Fibroblast of skin of left biceps (primary cell): ENCODE results near the gene PHEX.
"Not testable (repeated sequence)": the region's sequence is repeated elsewhere in the genome, so short reads cannot be mapped to it uniquely, and the experiment has no call there.

Experiments used
- DNase-seq, 2 experiments: peaks; one replicate each; pipeline ENCODE4 v3.0.0-alpha.2; 2013; ENCODE audit warnings: low read depth in 2 of 2

Gene PHEX

DNA sequence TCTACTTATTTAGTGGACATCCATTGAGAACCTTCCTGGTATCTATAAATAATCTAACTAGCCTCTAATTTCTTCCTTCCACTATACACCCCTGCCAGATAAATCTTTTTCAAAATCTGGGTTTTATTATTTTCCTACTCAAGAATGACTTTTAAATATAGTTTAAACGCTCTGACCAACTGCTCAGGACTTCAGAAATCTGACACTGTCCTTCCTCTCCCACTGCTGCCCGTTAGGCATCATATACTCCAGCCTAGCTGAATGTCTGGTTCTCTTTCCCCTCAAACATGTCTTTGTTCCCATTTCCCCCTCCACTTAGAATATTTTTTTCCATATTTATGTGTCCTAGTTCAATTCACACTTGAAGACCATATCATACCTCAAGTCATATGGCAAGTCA is 205.4 kb downstream of the PHEX start:
- DNase-seq: no peak

DNA sequence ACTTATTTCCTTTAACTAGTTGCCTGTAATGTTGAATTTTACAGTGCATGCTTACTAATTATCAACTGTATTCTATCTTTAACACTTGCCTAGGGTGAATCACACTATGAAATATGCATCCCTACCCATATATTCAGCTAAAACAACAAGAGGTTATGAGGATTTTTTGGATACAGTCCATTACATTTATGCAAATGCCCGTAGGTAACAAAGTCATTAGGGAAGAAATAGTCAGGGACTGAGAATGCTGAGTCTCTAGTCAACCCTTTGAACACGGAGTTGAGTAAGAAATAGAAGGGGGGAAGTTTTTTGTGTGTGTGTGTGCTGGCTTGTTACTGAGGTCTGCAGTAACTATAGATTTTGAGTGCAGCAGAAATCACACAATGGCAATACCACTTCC is 214.5 kb downstream of the PHEX start:
- peak; percentile 36 to 48 for DNase-seq

DNA sequence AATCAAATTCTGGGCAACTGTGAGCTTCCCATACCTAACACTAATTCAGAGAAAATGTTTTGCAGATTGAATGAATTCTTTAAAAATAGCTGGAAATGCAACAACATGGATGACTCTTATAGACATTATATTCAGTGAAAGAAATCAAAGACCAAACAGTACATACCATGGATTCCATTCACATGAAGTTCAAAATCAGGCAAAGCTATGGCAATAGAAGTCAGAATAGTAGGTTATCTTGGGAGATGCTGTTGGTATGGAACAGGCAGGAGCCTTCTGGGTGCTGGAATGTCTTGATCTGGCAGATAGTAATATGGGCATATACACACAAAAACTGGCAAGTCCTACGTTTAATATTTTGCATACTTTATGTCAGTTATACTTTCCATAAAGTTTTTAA is 215.0 kb downstream of the PHEX start:
- DNase-seq: peak; percentile 18 to 34

DNA sequence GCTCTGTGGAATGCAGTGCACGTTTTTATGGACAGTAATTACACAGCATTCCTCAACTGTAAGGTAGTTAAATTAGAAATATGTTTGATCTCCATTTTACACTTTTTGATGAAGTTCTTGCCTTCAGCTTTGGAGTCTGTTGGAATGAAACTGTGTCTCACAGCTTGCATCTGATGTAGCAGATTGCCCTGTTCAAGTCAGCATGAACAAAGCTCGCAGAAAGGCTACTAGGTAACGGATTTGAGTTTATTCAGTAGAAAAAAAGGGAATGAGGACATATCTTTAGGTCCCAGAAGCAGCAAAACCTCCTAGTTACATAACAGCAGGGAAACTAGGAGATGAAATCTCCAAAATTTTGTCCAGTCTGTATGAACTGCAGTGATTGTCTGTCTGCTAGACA is 216.3 kb downstream of the PHEX start:
- DNase-seq: no peak

DNA sequence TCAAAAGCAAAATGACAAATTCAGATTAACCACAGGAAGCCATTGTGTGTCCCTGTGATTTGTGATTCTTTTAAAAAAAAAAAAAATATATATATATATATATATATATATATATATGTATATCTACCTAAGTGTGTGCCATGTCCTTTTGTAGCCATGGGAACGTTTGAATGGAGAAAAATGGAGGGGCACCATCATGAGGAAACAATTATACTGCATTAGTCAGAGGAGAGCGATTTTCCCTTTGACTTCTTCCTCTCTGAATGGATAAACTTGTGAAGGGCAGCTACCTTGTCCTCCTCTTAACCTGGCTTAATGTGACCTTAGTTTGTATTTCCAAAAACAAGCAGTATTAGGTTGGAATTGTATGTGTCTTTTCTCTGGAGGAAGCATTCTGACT is 217.2 kb downstream of the PHEX start:
- no peak for DNase-seq

DNA sequence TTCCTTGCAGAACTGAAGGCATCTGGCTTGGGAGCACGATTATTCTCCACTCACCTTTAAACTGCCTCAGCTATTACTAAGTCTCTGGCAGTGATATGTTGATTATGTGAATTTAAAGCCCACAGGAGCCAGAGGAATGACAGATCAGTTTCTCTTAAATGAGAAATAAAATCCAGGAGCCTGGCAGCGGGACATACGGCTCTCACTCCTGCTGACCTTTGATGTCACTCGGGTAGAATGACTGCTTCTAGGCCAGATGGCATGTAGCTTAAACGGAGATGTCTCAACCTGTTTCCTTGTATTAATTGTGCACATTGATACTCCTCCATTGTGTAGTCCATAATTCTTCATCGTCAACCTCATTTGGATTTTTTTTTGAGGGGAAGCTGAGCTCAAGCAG is 236.6 kb downstream of the PHEX start:
- no peak for DNase-seq

DNA sequence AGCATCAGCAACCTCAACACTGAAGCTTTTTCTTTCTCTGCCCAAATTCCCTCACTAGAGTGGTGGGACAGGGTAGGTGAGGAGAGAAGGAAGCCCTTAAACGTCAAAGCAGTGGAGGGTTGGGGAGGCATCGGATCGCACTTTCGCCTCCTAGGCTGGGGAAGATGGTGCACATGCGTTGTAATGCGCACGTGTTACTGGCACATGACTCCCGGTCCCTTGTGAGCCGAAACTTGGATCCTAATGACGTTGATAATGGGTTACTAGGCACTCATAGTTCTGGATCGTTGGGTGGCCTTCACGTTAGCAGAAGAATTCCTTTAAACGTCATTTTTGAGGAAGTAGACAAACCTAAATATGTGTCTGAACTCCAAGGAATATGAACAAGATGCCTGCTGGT is 240.5 kb downstream of the PHEX start, which contains the start of gene CBLL2:
Gene CBLL2, plus strand, starts transcription at position 301 of the 400 bp plus-strand sequence. Its CDS starts 79 bp downstream, at position 380.
- no peak for DNase-seq

DNA sequence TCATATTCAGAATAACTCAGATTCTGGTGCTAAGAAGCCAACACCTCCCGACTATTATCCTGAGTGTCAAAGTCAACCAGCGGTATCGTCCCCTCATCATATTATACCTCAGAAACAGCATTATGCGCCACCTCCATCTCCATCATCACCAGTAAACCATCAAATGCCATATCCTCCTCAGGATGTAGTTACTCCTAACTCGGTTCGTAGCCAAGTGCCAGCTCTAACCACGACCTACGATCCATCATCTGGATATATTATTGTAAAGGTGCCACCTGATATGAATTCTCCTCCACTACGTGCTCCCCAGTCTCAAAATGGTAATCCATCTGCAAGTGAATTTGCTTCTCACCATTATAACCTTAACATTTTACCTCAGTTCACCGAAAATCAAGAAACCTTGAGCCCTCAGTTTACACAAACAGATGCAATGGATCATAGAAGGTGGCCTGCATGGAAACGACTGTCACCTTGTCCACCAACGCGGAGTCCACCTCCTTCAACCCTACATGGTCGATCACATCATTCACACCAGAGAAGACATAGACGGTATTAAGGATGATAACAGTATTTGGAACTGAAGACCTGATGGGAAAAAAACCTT is 241.7 kb downstream of the PHEX start:
- no peak for DNase-seq

DNA sequence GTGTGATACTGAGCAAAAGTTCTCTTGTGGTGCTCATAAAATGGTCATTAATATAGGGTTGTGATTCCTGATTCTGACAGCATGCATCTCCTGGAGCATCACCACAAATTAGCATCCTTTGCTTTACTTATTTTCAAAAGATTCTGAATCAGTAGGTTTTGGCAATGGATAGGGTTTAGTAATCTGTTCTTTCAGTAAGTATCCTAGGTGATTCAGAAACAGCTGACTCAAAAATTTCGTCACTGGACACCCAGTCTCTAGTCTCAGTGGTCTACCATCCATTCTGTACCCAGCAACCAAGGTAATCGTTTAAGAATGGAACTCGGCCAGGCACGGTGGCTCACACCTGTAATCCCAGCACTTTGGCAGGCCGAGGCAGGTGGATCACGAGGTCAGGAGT is 244.7 kb downstream of the PHEX start:
- no peak for DNase-seq

DNA sequence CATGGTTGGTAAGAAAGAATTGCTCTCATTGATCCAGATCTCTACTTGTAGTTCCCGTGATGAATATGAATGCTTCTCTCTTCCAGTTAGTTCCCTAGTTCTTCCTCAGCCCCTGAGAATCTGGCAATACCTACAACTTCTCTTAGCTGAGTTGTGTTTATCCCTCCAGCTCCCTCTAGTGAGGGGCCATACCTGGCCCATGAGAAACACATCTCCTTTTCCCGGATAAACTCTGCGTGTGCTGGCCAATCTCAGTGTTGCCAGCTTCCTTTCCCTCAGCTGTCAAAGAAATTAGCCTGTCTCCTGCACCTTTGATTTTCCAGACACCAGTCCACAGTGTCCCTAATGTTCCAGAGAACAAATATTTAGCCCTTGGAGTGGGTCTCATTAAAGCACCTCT is 246.2 kb downstream of the PHEX start:
- DNase-seq: no peak

DNA sequence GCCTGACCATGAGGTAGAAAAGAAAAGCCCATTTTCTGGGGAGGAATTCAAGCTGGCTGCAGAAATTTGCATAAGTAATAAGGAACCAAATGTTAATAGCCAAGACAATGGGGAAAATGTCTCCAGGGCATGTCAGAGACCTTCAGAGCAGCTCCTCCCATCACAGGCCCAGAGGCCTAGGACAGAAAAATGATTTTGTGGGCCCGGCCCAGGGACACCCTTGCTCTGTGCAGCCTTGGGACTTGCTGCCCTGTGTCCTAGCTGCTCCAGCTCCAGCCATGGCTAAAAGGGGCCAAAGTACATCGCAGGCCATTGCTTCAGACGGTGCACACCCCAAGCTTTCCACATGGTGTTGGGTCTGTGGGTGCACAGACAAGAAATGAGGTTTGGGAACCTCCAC is 257.1 kb downstream of the PHEX start:
- DNase-seq: not testable (repeated sequence)

DNA sequence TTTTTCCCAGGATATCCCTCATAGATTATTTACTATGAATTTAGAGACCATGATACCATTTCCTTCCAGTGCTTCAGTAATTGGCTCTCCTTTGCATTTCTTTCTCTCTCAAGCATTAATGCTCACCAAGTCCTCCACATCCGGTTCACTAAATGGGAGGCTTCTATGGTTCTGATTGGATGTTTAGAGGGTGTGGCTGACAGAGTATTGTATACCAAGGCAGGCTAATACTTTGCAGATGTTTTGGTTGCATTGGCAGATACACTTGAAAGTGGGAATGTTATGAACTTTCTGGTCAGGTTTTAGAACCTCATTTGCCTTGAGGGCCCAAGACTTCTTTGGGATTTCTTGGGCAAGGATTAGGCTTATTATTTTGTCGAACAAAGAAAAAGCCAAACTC is 264.7 kb downstream of the PHEX start:
- DNase-seq: no peak

DNA sequence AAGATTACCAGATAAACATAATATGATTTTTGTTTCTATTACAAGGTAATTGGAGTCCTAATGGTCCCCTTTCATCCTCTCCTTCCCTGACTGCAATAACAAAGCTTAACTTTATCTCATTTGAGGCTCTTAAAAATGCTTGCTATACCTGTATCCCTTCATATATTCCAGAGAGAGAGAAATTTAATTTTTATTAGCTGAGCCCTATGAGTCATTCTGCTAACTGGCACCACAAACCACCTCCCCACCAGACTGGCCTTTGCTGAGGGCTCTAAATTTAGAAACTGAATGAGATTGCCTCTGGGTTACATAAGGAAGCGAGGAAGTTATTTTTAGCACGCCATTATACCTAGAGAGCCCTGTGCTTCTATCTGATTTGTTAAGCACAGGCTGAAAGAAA is 268.0 kb downstream of the PHEX start:
- peak; percentile 36 to 39 for DNase-seq
